Sciatic nerve (tissue), 2 donors: ENCODE measurements around the gene C21orf58. TPM values are rescaled to one million over a fixed set of nuclear protein-coding genes. Genes with fewer than 3 reads are reported as not detected.
A peak's percentile ranks its signal among the peaks of the same experiment; 100 is the strongest.

ENCODE experiments used
- ATAC-seq: fragments of 200-7000 bp; cut with Tn5 transposase; one replicate; pipeline ENCODE4 v1.9.1; 2020; ENCODE audit warnings: mild to moderate bottlenecking, moderate library complexity
- DNase-seq: peaks from one replicate; pipeline ENCODE4 v3.0.0-alpha.2; 2020; ENCODE audit warnings: low spot score
- intact Hi-C: fragments of 100-400 bp; cut with DNase I; formaldehyde crosslinking; loops from one replicate; pipeline ENCODE4 v1.14.2; 2022
- total RNA-seq: library from RNA; stranded (reverse); fragmentation: NEBNext Ultra II Directional; extraction: Animal tissue kit (Norgen Biotek cat#: 25700); gene quantifications from one replicate; pipeline ENCODE4 v1.2.1, GENCODE V29; 2021
- donor health status: DM: no; HTN: no; CAD: no.
- donor health status: DM: no; HTN: no; CAD: no.

The C21orf58 gene
- total RNA-seq, 1 donor from 2014 or later, result 4.4 TPM

- DNase-seq (no peak), ATAC-seq (no peak)
- intact Hi-C loops, result no loop called here
Observed at GRCh38 chr21:46304955-46305354, 18.7 kb downstream of the C21orf58 start.

GRCh38 chr21:46304437-46304836 lies 19.2 kb downstream of the C21orf58 start:
- ATAC-seq (no peak), DNase-seq (no peak)
- intact Hi-C loops, result no loop called here

GRCh38 chr21:46301759-46302158 lies 21.9 kb downstream of the C21orf58 start:
- DNase-seq, result no peak
- intact Hi-C loops, result no loop called here
- no peak for ATAC-seq

GRCh38 chr21:46299167-46299566 lies 24.5 kb downstream of the C21orf58 start:
- no peak for ATAC-seq
- no peak for DNase-seq
- intact Hi-C loops, result no loop called here

- DNase-seq (peak; percentile 68), ATAC-seq (peak; percentile 40)
Observed at GRCh38 chr21:46297338-46298271, 26.1 kb downstream of the C21orf58 start.

GRCh38 chr21:46295996-46296752 lies 27.5 kb downstream of the C21orf58 start:
- DNase-seq, result peak; percentile 93
- intact Hi-C loops, result no loop called here
- peak; percentile 98 for ATAC-seq

More at GRCh38 chr21:46297338-46298271, 26.1 kb downstream of the C21orf58 start:
- intact Hi-C loops, result no loop called here

GRCh38 chr21:46295177-46295770 lies 28.4 kb downstream of the C21orf58 start:
- ATAC-seq, result peak; percentile 9
- intact Hi-C loops, result no loop called here
- no peak for DNase-seq

- no peak for ATAC-seq
- intact Hi-C loops, result no loop called here
Observed at GRCh38 chr21:46294647-46295176, 29.0 kb downstream of the C21orf58 start.

GRCh38 chr21:46291561-46291960 lies 32.1 kb downstream of the C21orf58 start:
- no peak for ATAC-seq
- intact Hi-C loops, result no loop called here

More at GRCh38 chr21:46294647-46295176, 29.0 kb downstream of the C21orf58 start:
- DNase-seq, result no peak

GRCh38 chr21:46289655-46290179 lies 34.0 kb downstream of the C21orf58 start:
- intact Hi-C loops, result no loop called here
- ATAC-seq (no peak), DNase-seq (no peak)

More at GRCh38 chr21:46291561-46291960, 32.1 kb downstream of the C21orf58 start:
- DNase-seq, result no peak

GRCh38 chr21:46287541-46287940 lies 36.1 kb downstream of the C21orf58 start:
- intact Hi-C loops, result no loop called here
- no peak for DNase-seq
- ATAC-seq, result no peak

- ATAC-seq (no peak), DNase-seq (no peak)
- intact Hi-C loops, result no loop called here
Observed at GRCh38 chr21:46286648-46287002, 37.0 kb downstream of the C21orf58 start.

GRCh38 chr21:46285761-46286647 lies 37.7 kb downstream of the C21orf58 start, which contains the start of gene YBEY:
YBEY (plus strand) TSS chr21:46286342; CDS start chr21:46286914, 572 bp downstream.
- intact Hi-C loops, result no loop called here
- peak; percentile 92 for DNase-seq
- ATAC-seq, result peak; percentile 98

GRCh38 chr21:46285206-46285661 lies 38.4 kb downstream of the C21orf58 start, which contains the start of gene MCM3AP:
MCM3AP (minus strand) TSS chr21:46285611; CDS start chr21:46285286, 325 bp downstream.
- no peak for ATAC-seq
- no peak for DNase-seq
- intact Hi-C loops, result no loop called here

- ATAC-seq (no peak), DNase-seq (no peak)
- intact Hi-C loops, result no loop called here
Observed at GRCh38 chr21:46284733-46285132, 38.9 kb downstream of the C21orf58 start.

- no peak for DNase-seq
- ATAC-seq, result no peak
- intact Hi-C loops, result no loop called here
Observed at GRCh38 chr21:46284077-46284644, 39.5 kb downstream of the C21orf58 start.

- DNase-seq (no peak), ATAC-seq (no peak)
- intact Hi-C loops, result no loop called here
Observed at GRCh38 chr21:46274797-46275390, 48.8 kb downstream of the C21orf58 start.
